ENCODE measurements around the gene TBC1D17.

GRCh38 chr19:49887665-49888509, 10.4 kb downstream of the TBC1D17 start:
- TF ChIP-seq EZH2 (IDR thresholded peaks at IDR 0.05; ENCODE audit: low read length) = no peak
- TF ChIP-seq, protein P1, sequence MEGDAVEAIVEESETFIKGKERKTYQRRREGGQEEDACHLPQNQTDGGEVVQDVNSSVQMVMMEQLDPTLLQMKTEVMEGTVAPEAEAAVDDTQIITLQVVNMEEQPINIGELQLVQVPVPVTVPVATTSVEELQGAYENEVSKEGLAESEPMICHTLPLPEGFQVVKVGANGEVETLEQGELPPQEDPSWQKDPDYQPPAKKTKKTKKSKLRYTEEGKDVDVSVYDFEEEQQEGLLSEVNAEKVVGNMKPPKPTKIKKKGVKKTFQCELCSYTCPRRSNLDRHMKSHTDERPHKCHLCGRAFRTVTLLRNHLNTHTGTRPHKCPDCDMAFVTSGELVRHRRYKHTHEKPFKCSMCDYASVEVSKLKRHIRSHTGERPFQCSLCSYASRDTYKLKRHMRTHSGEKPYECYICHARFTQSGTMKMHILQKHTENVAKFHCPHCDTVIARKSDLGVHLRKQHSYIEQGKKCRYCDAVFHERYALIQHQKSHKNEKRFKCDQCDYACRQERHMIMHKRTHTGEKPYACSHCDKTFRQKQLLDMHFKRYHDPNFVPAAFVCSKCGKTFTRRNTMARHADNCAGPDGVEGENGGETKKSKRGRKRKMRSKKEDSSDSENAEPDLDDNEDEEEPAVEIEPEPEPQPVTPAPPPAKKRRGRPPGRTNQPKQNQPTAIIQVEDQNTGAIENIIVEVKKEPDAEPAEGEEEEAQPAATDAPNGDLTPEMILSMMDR (optimal IDR thresholded peaks at IDR 0.05 in 1 of 3, IDR thresholded peaks at IDR 0.05 in 1 of 3, conservative IDR thresholded peaks at IDR 0.05 in 1 of 3; ENCODE audit: extremely low read depth in 1 of 3, insufficient read depth in 2 of 3, low read length in 3 of 3) = no peak
